HAP-1 (cell line): Measurements from ENCODE around the gene SYT10.

ENCODE experiments used
- DNase-seq, 2 experiments: peaks; one replicate each; pipeline ENCODE4 v3.0.0-alpha.2; 2016 to 2020; ENCODE audit warnings: low spot score in 2 of 2
- H3K27me3 ChIP-seq: fragments of 250-450 bp; sonication (Bioruptor Pico); 2 replicates; pipeline ENCODE4 v1.5.1; 2020; ENCODE audit warnings: low read depth, mild to moderate bottlenecking, moderate library complexity
- H3K36me3 ChIP-seq: fragments of 250-450 bp; sonication (Bioruptor Pico); replicated peaks from 2 replicates; pipeline ENCODE4 v1.5.1; 2020; ENCODE audit warnings: mild to moderate bottlenecking
- H3K4me1 ChIP-seq: fragments of 250-450 bp; sonication (Bioruptor Pico); 2 replicates; pipeline ENCODE4 v1.5.1; 2020; ENCODE audit warnings: mild to moderate bottlenecking
- H3K4me3 ChIP-seq: fragments of 250-450 bp; sonication (Bioruptor Pico); 2 replicates; pipeline ENCODE4 v1.5.1; 2020; ENCODE audit warnings: mild to moderate bottlenecking, moderate library complexity
- H3K9me3 ChIP-seq: fragments of 250-450 bp; sonication (Bioruptor Pico); 2 replicates; pipeline ENCODE4 v1.5.1; 2020; ENCODE audit warnings: mild to moderate bottlenecking, moderate library complexity
- in situ Hi-C: fragments of 300-500 bp; cut with MboI; formaldehyde crosslinking; loops from 3 replicates; pipeline ENCODE4 v1.14.3; 2020; ENCODE audit warnings: low sequenced_read_pairs, inconsistent platforms, mixed read lengths

The SYT10 gene

GRCh38 chr12:33439587-33440011, at the start of gene SYT10:
Gene SYT10, minus strand, starts transcription at chr12:33439819. Its CDS starts 297 bp downstream, at chr12:33439522.
- no peak within 1 kb of the TSS for H3K4me3 ChIP-seq
- H3K4me1 ChIP-seq, result no peaks in the 10 kb centered on the region
- no peaks in the 10 kb centered on the region for H3K36me3 ChIP-seq
- in situ Hi-C loops, result no loop called here
- H3K27me3 ChIP-seq, result no peaks in the 10 kb centered on the region
- no peak for DNase-seq
- H3K9me3 ChIP-seq, result no peaks in the 10 kb centered on the region

GRCh38 chr12:33488036-33488435, 48.4 kb upstream of the SYT10 start:
- in situ Hi-C loops, result no loop called here
- H3K36me3 ChIP-seq, result no peaks in the 10 kb centered on the region
- no peak overlapping the region for H3K4me3 ChIP-seq
- H3K27me3 ChIP-seq, result peaks cover 3% of the 10 kb centered on the region; the same call in 1 of the 2 replicates
- H3K9me3 ChIP-seq, result no peaks in the 10 kb centered on the region
- no peaks in the 10 kb centered on the region for H3K4me1 ChIP-seq
- DNase-seq, result no peak

- Histone ChIP-seq H3K27me3 (peaks cover 5% of the 10 kb centered on the region; the same call in 1 of the 2 replicates), H3K4me1 (no peaks in the 10 kb centered on the region), H3K4me3 (no peak overlapping the region), H3K36me3 (no peaks in the 10 kb centered on the region), H3K9me3 (no peaks in the 10 kb centered on the region)
- no peak for DNase-seq
- in situ Hi-C loops, result no loop called here
Measured at GRCh38 chr12:33486058-33486457, 46.4 kb upstream of the SYT10 start.

- DNase-seq, result no peak
- no peaks in the 10 kb centered on the region for H3K4me1 ChIP-seq
- H3K36me3 ChIP-seq, result no peaks in the 10 kb centered on the region
- no peaks in the 10 kb centered on the region for H3K9me3 ChIP-seq
- peaks cover 5% of the 10 kb centered on the region; the same call in 1 of the 2 replicates for H3K27me3 ChIP-seq
- in situ Hi-C loops, result no loop called here
- no peak overlapping the region for H3K4me3 ChIP-seq
Measured at GRCh38 chr12:33484161-33484560, 44.5 kb upstream of the SYT10 start.

GRCh38 chr12:33480366-33480765, 40.7 kb upstream of the SYT10 start:
- Histone ChIP-seq H3K27me3 (0 out of 2 replicates have a peak, but pooled peaks cover 2% of the 10 kb centered on the region), H3K36me3 (no peaks in the 10 kb centered on the region), H3K4me1 (no peaks in the 10 kb centered on the region), H3K4me3 (no peak overlapping the region), H3K9me3 (no peaks in the 10 kb centered on the region)
- no peak for DNase-seq
- in situ Hi-C loops, result no loop called here

GRCh38 chr12:33476058-33476457, 36.4 kb upstream of the SYT10 start:
- no peaks in the 10 kb centered on the region for H3K36me3 ChIP-seq
- DNase-seq, result no peak
- no peaks in the 10 kb centered on the region for H3K4me1 ChIP-seq
- no peaks in the 10 kb centered on the region for H3K27me3 ChIP-seq
- no peaks in the 10 kb centered on the region for H3K9me3 ChIP-seq
- no peak overlapping the region for H3K4me3 ChIP-seq
- in situ Hi-C loops, result no loop called here

- H3K4me1 ChIP-seq, result no peaks in the 10 kb centered on the region
- no peaks in the 10 kb centered on the region for H3K9me3 ChIP-seq
- no peaks in the 10 kb centered on the region for H3K36me3 ChIP-seq
- no peak for DNase-seq
- no peaks in the 10 kb centered on the region for H3K27me3 ChIP-seq
- no peak overlapping the region for H3K4me3 ChIP-seq
- in situ Hi-C loops, result no loop called here
Measured at GRCh38 chr12:33472299-33472698, 32.7 kb upstream of the SYT10 start.

GRCh38 chr12:33455096-33455495, 15.5 kb upstream of the SYT10 start:
- Histone ChIP-seq H3K9me3 (no peaks in the 10 kb centered on the region), H3K27me3 (no peaks in the 10 kb centered on the region), H3K4me1 (no peaks in the 10 kb centered on the region), H3K36me3 (no peaks in the 10 kb centered on the region), H3K4me3 (no peak overlapping the region)
- in situ Hi-C loops, result no loop called here
- no peak for DNase-seq

GRCh38 chr12:33450480-33450879, 10.9 kb upstream of the SYT10 start:
- in situ Hi-C loops, result no loop called here
- H3K36me3 ChIP-seq, result no peaks in the 10 kb centered on the region

GRCh38 chr12:33440477-33440876, 858 bp upstream of the SYT10 start:
- Histone ChIP-seq H3K4me1 (no peaks in the 10 kb centered on the region), H3K36me3 (no peaks in the 10 kb centered on the region), H3K9me3 (no peaks in the 10 kb centered on the region), H3K27me3 (no peaks in the 10 kb centered on the region), H3K4me3 (no peak overlapping the region)
- no peak for DNase-seq
- in situ Hi-C loops, result no loop called here

More at GRCh38 chr12:33450480-33450879, 10.9 kb upstream of the SYT10 start:
- Histone ChIP-seq H3K9me3 (no peaks in the 10 kb centered on the region), H3K27me3 (no peaks in the 10 kb centered on the region), H3K4me3 (no peak overlapping the region), H3K4me1 (no peaks in the 10 kb centered on the region)
- no peak for DNase-seq

GRCh38 chr12:33438851-33439586, 600 bp downstream of the SYT10 start:
- no peak for DNase-seq
- no peaks in the 10 kb centered on the region for H3K27me3 ChIP-seq
- H3K4me3 ChIP-seq, result no peak overlapping the region
- H3K4me1 ChIP-seq, result no peaks in the 10 kb centered on the region
- in situ Hi-C loops, result no loop called here
- no peaks in the 10 kb centered on the region for H3K9me3 ChIP-seq
- H3K36me3 ChIP-seq, result no peaks in the 10 kb centered on the region

- in situ Hi-C loops, result no loop called here
- Histone ChIP-seq H3K36me3 (no peaks in the 10 kb centered on the region), H3K27me3 (no peaks in the 10 kb centered on the region), H3K4me1 (no peaks in the 10 kb centered on the region), H3K9me3 (no peaks in the 10 kb centered on the region), H3K4me3 (no peak overlapping the region)
- no peak for DNase-seq
Measured at GRCh38 chr12:33438025-33438772, 1.4 kb downstream of the SYT10 start.

GRCh38 chr12:33437598-33437997, 2.0 kb downstream of the SYT10 start:
- H3K4me3 ChIP-seq, result no peak overlapping the region
- no peaks in the 10 kb centered on the region for H3K4me1 ChIP-seq
- H3K36me3 ChIP-seq, result no peaks in the 10 kb centered on the region
- in situ Hi-C loops, result no loop called here
- no peaks in the 10 kb centered on the region for H3K27me3 ChIP-seq
- H3K9me3 ChIP-seq, result no peaks in the 10 kb centered on the region
- no peak for DNase-seq

- Histone ChIP-seq H3K36me3 (no peaks in the 10 kb centered on the region), H3K4me1 (no peaks in the 10 kb centered on the region), H3K4me3 (no peak overlapping the region), H3K9me3 (no peaks in the 10 kb centered on the region), H3K27me3 (no peaks in the 10 kb centered on the region)
- DNase-seq, result no peak
- in situ Hi-C loops, result no loop called here
Measured at GRCh38 chr12:33432992-33433391, 6.6 kb downstream of the SYT10 start.
